ENCODE measurements around the gene PLCXD3.
"Not testable (repeated sequence)": the region's sequence is repeated elsewhere in the genome, so short reads cannot be mapped to it uniquely, and the experiment has no call there.

The PLCXD3 gene

GRCh38 chr5:41510176-41510831 is at the start of gene PLCXD3:
Gene PLCXD3, minus strand, starts transcription at chr5:41510601. Its CDS starts 75 bp downstream, at chr5:41510526.
- no peak for DNase-seq (ENCODE audit: low read depth)

DNA sequence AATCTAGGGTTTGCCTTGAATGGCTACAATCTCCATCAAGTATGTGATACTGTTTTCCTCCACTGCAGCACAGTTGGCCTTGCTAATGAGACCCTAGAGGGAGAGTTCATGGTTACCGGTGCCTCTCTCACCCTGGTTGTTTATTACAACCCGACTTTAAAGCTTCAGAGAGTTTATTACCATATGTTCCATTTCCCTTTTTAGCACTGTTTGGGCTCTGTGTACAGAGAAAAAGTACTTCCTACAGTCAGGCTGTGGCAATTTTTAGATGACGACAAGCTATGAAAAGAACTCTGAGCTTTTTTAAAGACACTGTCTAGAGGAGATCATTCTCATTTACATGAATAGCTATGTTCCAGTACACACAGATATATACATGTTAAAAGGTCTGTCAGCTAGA is 48.8 kb upstream of the PLCXD3 start:
- no peak for DNase-seq (ENCODE audit: low read depth)

GRCh38 chr5:41558295-41558694 is 47.9 kb upstream of the PLCXD3 start:
- DNase-seq (ENCODE audit: low read depth): no peak

GRCh38 chr5:41547991-41548390 is 37.6 kb upstream of the PLCXD3 start:
- no peak for DNase-seq (ENCODE audit: low read depth)

GRCh38 chr5:41542183-41542582 is 31.8 kb upstream of the PLCXD3 start:
- no peak for DNase-seq (ENCODE audit: low read depth)

DNA sequence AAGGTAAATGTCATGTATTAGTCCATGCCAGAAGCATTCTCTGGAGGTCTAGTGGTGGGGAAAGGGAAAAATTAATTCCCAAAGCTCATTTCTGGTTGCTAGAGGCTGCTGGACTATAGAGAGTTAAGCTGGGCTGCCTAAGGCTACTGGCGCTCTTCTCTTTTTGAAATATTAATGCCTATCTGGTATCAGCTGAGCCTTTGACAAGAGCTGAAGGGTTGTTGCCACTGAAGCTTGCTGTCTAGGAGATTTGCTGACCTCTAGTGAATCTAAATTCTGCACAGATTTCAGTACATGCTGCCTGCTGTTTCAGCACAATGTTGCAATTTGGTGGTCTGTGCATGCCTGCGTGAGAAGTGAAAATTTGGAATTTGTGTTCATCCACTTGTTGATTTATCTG is 29.1 kb upstream of the PLCXD3 start:
- no peak for DNase-seq (ENCODE audit: low read depth)

DNA sequence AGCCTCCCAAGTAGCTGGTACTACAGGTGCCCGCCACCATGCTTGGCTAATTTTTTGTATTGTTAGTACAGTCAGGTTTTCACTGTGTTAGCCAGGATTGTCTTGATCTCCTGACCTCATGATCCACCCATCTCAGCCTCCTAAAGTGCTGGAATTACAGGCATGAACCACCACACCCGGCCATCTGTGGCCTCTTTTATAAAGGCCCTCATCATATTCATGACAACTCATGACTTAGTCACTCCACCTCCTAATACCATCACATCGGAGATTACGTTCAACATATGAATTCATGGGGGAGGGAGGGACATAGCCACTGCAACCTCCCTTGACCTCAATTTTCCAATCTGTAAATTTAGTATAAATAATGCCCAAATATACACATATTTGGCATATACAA is 27.2 kb upstream of the PLCXD3 start:
- no peak for DNase-seq (ENCODE audit: low read depth)

GRCh38 chr5:41532485-41532884 is 22.1 kb upstream of the PLCXD3 start:
- no peak for DNase-seq (ENCODE audit: low read depth)

GRCh38 chr5:41527201-41527779 is 16.9 kb upstream of the PLCXD3 start:
- no peak for DNase-seq (ENCODE audit: low read depth)

DNA sequence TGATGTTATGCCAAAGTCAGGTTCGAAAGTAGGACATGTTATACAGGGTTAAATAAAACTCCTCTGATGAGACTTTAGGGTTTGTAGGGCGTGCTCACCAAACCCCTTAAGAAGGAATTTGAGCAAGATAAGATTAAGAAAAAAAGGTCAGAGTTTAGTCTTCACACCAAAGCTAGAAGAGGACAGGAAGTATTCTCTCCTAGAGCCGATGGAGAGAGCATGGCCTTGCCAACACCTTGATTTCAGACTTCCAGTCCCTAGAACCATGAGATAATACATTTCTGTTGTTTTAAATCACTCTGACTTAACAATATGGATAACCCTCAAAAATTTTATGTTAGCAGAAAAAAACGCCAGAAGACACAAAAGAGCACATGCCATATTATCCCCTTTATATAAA is 16.3 kb upstream of the PLCXD3 start:
- DNase-seq (ENCODE audit: low read depth): no peak

DNA sequence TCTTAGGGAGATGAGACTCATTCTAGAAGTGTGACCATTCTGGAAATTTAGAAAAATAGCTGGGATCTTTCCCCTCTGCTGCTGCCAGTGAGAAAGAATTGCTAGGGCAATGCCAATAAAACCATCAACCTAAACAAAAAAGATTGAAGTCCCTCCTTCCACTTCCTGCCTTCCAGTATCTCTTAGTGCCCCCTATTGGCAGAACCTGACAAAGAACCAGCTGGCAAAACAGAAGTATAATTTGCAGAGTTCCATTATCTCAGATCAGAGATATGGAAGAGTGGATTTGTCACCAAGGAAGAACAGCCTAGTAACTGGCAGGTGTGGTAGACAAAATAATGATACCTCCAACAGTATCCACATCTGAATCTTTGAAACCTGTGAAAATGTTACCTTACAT is 13.8 kb upstream of the PLCXD3 start:
- no peak for DNase-seq (ENCODE audit: low read depth)

GRCh38 chr5:41522193-41522786 is 11.9 kb upstream of the PLCXD3 start:
- no peak for DNase-seq (ENCODE audit: low read depth)

DNA sequence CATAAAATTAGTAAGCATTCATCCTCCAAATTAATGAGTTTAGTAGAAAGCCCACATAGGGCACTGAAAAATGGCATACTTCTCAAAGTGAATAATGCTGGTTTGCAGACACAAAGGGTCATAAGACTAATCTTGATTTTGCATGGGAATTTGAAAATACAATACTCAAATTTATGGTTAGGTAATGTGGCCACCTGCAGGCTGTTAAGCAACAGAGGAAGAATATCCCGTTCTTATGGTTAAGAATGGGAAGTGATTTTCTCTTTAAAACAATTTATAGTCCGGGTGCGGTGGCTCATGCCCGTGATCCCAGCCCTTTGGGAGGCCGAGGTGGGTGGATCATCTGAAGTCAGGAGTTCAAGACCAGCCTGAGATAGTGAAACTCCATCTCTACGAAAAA is 9.4 kb upstream of the PLCXD3 start:
- DNase-seq (ENCODE audit: low read depth): no peak

DNA sequence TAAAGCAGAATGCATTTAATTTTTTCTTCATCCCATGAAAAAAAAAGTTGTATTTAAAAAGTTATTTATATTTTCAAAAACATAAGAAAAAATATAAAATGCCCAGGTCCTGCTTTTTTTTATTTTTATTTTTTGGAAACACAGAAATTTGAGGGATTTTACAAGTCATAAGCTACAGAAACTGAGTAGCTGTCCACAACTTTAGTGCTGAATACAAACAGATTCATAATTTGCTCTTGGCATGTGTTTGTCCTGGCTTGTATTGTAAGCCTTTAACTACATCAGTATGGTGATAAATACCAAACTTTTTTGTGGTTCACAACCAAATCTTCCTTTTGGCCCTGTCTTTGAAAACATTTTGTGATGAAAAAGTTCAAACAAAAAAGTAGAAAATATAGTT is 7.5 kb upstream of the PLCXD3 start:
- DNase-seq (ENCODE audit: low read depth): no peak

DNA sequence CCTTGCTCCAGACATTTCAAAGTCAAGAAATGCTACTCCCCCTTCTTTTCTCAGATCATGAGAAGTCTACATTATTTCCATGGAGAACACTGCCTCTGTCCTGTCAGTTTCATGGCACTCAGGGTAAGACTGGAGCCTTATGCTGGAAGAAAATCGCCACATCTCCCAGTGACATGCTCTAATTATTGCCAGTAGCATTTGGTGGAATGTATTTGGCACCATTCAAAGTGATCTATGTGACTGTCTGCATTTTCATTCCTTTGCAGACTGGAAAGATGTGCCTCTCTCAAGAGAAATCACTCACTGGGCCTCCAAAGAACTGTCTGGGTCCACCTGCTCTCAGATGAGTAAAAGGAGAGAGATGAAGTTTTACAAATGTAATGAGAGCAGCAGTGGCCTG is 840 bp upstream of the PLCXD3 start:
- DNase-seq (ENCODE audit: low read depth): no peak

- no peak for DNase-seq (ENCODE audit: low read depth)
Measured at GRCh38 chr5:41509399-41510175, 814 bp downstream of the PLCXD3 start.

- DNase-seq (ENCODE audit: low read depth): no peak
Measured at GRCh38 chr5:41508696-41509398, 1.6 kb downstream of the PLCXD3 start.

DNA sequence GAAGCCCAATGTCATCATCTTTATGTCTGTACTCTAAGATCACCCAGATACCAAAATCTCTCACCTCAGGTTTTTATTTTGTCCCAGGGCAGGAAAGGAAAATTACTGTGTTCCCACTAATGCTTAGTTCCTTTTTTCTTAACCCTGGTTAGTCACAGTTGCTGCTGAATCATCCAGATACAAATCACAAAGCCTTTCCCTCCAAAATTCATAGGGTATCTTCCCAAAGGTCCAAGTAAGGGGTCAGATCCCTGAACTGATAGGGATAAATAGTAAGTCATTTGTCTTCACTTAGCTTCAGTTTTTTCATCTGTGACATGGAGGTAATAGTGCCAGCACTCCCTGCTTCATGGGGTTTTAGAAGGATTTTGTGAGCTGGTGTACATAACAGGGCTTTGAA is 2.2 kb downstream of the PLCXD3 start:
- DNase-seq (ENCODE audit: low read depth): no peak

DNA sequence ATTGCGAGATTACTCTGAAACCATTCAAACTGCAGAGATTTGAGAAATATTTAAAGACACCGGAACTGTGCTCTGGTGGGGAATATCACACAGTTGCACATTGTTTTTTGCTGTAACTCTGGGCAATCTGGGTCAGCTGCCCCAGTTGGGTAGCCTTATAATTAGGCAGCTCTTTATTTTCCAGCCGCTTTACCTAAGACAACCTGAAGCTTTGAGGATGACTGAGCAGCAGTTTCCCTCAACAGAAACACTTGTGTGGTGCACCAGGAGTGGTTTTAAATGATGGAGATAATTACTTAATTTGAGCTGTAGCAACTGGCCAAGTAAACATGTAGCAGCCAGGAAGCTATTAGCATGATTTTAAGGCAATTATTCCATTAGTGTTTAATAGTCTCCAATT is 2.9 kb downstream of the PLCXD3 start:
- no peak for DNase-seq (ENCODE audit: low read depth)

DNA sequence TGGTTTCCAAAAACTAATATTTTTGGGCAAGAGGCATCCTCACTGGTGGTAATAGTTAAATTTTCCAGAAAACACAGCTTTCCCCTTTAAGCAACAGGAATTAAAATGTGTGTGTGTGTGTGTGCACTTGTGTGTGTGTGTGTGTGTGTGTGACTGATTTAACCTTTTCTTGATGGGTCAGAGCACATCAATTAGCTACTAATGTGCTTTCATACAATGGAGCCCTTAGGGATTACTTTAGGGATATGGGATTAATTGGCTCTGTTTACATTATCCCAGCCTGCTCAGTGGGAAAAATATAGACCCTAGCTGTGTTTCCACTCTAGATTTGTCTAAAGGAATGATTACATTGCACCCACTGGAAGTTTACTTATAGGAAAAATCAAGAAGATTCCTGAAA is 6.5 kb downstream of the PLCXD3 start:
- DNase-seq (ENCODE audit: low read depth): no peak

DNA sequence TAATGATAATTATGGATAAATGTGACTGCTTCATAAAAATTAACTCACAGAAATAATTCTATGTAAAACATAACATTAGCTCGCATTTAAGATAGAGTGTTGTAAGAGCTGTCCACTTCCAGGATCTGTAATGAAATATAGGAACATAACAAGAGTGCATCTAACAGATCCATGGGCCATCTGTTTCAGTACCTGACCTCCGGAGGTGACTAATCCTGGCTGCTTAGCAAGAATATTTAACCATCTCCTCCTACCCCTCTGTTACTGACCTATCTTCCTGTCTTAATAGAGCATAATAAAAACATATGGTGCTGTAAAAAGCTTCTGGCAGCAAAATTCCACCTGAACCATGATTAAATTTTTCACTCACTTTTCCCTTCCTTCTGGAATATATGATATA is 7.1 kb downstream of the PLCXD3 start:
- DNase-seq (ENCODE audit: low read depth): no peak

GRCh38 chr5:41493490-41494126 is 16.8 kb downstream of the PLCXD3 start:
- not testable (repeated sequence) for DNase-seq (ENCODE audit: low read depth)

Measured in activated T-cell treated with anti-CD3 and anti-CD28 coated beads for 48 hours (primary cell).